Mesodermal cell (in vitro differentiated cells): ENCODE data around the gene AKAP8L. TPM values are rescaled to one million over a fixed set of nuclear protein-coding genes. Genes with fewer than 3 reads are reported as not detected.
A peak's percentile ranks its signal among the peaks of the same experiment; 100 is the strongest.

ENCODE experiments used
- H3K27ac ChIP-seq: 2 replicates; pipeline ENCODE4 v1.7.0; 2013; ENCODE audit warnings: mild to moderate bottlenecking, low read depth, low read length, moderate library complexity; ENCODE audit not compliant: severe bottlenecking
- H3K36me3 ChIP-seq: 2 replicates; pipeline ENCODE4 v1.7.1; 2013; ENCODE audit warnings: mild to moderate bottlenecking, low read length, moderate library complexity; ENCODE audit not compliant: control insufficient read depth, insufficient read depth
- H3K4me1 ChIP-seq: one replicate; pipeline ENCODE4 v1.7.1; 2013; ENCODE audit warnings: mild to moderate bottlenecking, low read length; ENCODE audit not compliant: insufficient read depth, control insufficient read depth, poor library complexity, severe bottlenecking
- H3K4me3 ChIP-seq: 2 replicates; pipeline ENCODE4 v1.7.0; 2013; ENCODE audit warnings: low read length, control low read depth, mild to moderate bottlenecking; ENCODE audit not compliant: insufficient read depth, poor library complexity, severe bottlenecking; ENCODE audit errors: extremely low read depth
- H3K9me3 ChIP-seq: 2 replicates; pipeline ENCODE4 v1.7.1; 2013; ENCODE audit warnings: mild to moderate bottlenecking, low read length, moderate library complexity; ENCODE audit not compliant: control insufficient read depth
- WGBS, 2 experiments: methylation state at CpG; one replicate each; pipeline ENCODE4 v1.1.5; 2013; ENCODE audit warnings: missing lambda C conversion rate in 2 of 2; ENCODE audit not compliant: insufficient coverage in 2 of 2; 5-methylcytosine and 5-hydroxymethylcytosine counted together
- polyA plus RNA-seq, 2 experiments: library from polyadenylated mRNA; stranded (reverse); fragments of 50-300 nt; gene quantifications; one replicate each; pipeline ENCODE4 v1.2.3, GENCODE V29; 2013

Gene AKAP8L, protein sequence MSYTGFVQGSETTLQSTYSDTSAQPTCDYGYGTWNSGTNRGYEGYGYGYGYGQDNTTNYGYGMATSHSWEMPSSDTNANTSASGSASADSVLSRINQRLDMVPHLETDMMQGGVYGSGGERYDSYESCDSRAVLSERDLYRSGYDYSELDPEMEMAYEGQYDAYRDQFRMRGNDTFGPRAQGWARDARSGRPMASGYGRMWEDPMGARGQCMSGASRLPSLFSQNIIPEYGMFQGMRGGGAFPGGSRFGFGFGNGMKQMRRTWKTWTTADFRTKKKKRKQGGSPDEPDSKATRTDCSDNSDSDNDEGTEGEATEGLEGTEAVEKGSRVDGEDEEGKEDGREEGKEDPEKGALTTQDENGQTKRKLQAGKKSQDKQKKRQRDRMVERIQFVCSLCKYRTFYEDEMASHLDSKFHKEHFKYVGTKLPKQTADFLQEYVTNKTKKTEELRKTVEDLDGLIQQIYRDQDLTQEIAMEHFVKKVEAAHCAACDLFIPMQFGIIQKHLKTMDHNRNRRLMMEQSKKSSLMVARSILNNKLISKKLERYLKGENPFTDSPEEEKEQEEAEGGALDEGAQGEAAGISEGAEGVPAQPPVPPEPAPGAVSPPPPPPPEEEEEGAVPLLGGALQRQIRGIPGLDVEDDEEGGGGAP
- 105 TPM for polyA plus RNA-seq (2013, experiment 1 of 2)
- 91.0 TPM for polyA plus RNA-seq (2013, experiment 2 of 2)

DNA sequence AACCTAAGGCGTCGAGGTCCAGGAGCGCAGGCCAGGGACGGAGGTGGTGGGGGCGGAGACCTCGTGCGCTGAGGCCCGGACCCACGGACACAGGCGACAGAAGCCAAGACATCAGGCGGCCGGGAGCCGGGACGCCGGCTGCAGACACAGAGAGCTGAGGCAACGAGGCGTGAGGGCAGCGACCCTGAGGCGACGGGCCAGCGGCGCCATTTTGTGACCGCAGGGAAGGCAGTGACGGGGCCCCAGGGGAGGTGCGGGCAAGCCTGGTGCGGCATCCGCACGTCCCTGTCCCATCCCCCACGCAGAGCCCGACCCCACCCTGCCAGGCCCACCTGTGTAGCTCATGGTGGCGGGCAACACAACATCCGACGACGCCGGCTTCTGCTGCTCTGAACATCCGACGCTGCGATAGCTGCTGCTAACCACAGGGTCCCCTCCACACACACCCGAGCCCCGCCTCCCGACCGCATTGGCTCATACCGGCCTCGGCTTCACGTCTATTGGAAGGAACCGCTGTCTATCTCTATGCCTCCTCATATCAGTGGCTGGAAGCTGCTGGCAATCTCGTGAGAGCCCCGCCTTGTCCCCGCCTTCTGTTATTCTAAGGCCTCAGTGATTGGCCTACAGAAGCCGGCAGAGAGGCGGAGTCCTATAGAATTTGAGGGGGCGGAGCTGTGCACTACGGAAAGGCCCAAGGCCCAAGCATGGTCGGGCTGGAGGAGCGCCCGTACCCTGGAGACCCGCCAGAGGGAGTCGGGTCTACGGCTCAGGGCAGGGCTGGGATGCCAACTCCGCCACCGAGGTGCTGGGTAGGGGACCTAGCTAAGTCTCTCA is at the start of gene AKAP8L:
AKAP8L (minus strand) TSS at position 410 of the 834 bp plus-strand sequence; CDS start at position 345, 65 bp downstream.
- Histone ChIP-seq H3K27ac (peak within 1 kb of the TSS; percentile 84), H3K4me1 (peaks cover 7% of the 10 kb centered on the region), H3K4me3 (peak within 1 kb of the TSS; percentile 98), H3K36me3 (peaks cover 56% of the 10 kb centered on the region), H3K9me3 (no peaks in the 10 kb centered on the region)
- WGBS, 2 experiments = 1% methylated on average over 54 to 61 of the region's 61 CpGs

DNA sequence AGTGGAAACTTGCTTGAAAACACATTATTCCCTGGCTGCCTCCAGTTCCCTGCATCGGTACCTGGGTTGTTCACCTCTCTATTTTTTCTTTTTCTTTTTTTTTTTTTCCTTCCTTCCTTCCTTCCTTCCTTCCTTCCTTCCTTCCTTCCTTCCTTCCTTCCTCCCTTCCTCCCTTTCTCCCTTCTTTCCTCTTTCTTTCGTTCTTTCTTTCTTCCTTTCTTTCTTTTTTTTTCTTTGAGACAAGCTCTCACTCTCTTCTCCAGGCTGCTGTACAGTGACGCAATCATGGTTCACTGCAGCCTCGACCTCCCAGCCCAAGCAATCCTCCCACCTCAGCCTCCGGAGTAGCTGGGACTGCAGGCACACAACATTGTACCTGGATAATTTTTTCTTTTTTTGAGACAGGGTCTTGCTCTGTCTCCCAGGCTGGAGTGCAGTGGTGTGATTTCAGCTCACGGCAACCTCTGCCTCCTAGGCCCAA is 49.0 kb upstream of the AKAP8L start:
- WGBS, 2 experiments = 45 to 59% methylated on average over 4 to 5 of the region's 6 CpGs

DNA sequence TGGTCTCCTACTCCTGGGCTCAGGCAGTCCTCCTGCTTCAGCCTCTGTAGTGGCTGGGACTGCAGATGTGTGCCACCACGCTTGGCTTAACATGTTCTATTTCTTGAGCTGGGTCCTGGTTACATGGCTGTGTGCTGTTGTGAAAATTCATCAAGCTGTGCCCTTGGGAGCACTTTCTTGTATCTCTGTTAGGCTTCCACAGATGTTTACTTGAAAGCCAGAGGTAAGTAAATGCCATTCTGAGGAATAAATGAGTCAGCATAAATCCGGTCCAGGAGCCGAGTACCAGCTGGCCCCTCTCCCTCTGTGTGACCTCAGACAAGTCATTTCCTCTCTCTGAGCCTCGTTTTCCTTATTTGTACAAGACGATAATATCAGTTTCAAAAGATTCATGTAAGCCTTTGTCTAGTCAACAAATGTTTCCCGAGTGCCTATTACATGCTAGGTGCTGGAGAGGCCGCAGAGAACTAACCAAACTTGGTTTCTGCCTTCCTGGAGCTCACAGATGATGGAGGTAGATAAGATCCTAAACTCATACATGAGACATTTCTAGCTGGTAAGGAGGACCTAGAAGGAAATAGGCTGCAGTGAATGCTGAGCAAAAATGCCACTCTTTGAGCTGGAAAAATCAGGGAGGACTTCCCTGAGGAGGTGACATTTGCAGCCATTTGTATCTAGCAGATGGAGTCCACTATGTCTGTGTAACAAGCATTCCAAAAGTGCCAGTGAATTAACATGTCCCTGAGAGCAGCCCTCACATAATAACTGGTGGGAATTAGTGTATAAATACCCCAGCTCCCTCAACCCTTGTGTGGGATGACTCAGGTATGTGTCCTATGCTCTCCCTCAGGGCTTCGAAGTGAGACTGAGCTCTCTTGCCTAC is 48.3 kb upstream of the AKAP8L start:
- no peak overlapping the region for H3K4me3 ChIP-seq
- H3K36me3 ChIP-seq = no peaks in the 10 kb centered on the region
- no peak overlapping the region for H3K27ac ChIP-seq
- peaks cover 6% of the 10 kb centered on the region for H3K9me3 ChIP-seq
- 60 to 61% methylated on average over 7 to 8 of the region's 8 CpGs for WGBS, 2 experiments
- H3K4me1 ChIP-seq = no peaks in the 10 kb centered on the region

More for the DNA sequence above, 49.0 kb upstream of the AKAP8L start:
- Histone ChIP-seq H3K36me3 (no peaks in the 10 kb centered on the region), H3K27ac (no peak overlapping the region), H3K4me3 (no peak overlapping the region), H3K4me1 (no peaks in the 10 kb centered on the region), H3K9me3 (peaks cover 6% of the 10 kb centered on the region)

DNA sequence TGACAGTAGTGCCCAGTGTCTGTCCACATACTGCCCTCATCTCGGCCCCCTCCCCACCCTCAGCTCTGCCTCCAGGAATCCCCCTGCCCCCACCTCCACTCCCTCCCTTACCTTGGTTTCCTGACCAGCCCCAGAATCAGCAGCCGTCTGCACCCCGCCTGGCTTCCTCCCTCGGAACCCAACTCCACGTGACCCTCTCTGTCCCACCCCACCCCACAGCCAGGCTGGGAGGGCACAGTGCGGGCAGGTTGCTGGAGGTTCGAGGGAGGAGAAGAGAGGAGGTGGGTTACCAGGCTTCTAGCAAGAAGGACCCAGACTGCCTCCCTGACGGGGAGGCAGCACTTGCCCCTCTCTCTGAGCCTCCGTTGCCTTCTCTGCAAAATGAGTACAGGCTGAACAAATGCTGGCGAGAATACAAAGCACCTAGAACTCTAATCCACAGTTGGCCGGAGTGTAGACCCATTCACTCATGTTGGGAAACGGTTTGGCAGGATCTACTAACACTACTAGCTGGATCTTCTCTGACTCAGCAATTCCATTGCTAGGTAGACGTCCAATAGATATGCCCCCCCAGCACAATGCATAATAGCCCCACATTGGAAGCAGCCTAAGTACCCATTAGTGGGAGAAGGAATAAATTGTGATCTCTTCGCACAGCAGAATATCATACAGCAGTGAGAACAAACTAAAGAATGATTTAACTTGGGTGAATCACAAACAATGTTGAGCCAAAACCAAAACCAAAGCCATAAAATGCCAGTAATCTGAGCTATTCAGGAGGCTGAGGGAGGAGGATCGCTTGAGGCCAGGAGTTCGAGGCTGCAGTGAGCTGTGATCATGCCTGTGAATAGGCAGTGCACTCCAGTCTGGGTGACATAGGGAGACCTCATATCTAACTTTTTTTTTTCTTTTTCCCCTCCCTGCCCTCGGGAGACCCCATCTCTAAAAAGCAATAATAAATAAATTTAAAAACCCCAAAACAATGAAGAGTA is 45.9 kb upstream of the AKAP8L start, which contains the start of gene RASAL3:
RASAL3 (minus strand) TSS at position 151 of the 992 bp plus-strand sequence. CDS start 186 bp downstream, outside the sequence.
- Histone ChIP-seq H3K4me3 (no peak within 1 kb of the TSS), H3K9me3 (no peaks in the 10 kb centered on the region), H3K4me1 (no peaks in the 10 kb centered on the region), H3K27ac (no peak within 1 kb of the TSS), H3K36me3 (no peaks in the 10 kb centered on the region)
- WGBS, 2 experiments = 67 to 78% methylated on average over 8 to 11 of the region's 17 CpGs

DNA sequence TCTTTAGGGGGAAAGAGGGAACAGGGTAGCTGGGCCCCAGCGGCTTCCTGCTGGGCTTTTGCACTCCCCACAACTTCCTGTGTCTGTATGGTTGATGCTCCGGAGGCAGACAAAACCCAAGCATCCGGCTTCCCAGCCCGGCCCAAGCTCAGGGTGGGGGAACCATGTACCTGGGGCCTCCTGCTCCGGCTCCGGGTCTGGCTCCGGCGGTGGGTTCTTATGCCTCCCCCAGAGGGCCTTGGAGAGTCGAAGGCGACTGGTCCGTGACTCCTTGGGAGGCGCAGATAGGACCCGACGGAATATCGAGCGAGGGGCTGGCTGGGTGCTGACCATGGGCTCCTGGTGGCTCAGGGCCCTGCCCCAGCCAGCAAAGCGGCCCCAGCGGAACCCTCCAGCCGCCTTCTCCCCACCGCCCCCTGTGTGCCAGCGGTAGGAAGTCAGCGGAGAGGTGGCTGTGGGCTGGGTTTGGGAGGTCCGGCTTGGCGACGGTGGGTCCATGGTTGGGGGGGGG is 45.1 kb upstream of the AKAP8L start:
- Histone ChIP-seq H3K27ac (no peak overlapping the region), H3K4me1 (no peaks in the 10 kb centered on the region), H3K4me3 (no peak overlapping the region), H3K9me3 (no peaks in the 10 kb centered on the region), H3K36me3 (no peaks in the 10 kb centered on the region)
- 82 to 89% methylated on average over 9 to 17 of the region's 25 CpGs for WGBS, 2 experiments

DNA sequence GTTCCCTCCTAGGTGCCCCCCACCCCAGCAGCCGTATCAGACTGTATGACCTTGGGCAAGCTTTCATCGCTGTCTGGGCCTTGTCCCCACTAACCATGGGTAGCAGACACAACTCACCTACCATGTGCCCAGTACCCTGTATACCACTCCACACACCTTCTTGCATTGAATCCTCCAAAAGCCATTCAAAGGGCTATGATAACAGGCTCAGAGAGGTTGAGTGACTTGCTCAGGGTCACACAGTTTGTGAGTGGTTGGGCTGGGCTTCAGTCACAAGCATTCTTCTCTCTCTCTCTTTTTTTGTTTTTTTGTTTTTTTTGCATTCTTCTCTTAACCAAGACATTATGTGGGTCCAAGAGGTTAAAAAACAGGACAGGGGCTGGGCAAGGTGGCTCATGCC is 42.9 kb upstream of the AKAP8L start:
- WGBS, 2 experiments = 83 to 85% methylated on average over 1 to 2 of the region's 2 CpGs
- Histone ChIP-seq H3K27ac (no peak overlapping the region), H3K4me1 (no peaks in the 10 kb centered on the region), H3K4me3 (no peak overlapping the region), H3K36me3 (no peaks in the 10 kb centered on the region), H3K9me3 (no peaks in the 10 kb centered on the region)

DNA sequence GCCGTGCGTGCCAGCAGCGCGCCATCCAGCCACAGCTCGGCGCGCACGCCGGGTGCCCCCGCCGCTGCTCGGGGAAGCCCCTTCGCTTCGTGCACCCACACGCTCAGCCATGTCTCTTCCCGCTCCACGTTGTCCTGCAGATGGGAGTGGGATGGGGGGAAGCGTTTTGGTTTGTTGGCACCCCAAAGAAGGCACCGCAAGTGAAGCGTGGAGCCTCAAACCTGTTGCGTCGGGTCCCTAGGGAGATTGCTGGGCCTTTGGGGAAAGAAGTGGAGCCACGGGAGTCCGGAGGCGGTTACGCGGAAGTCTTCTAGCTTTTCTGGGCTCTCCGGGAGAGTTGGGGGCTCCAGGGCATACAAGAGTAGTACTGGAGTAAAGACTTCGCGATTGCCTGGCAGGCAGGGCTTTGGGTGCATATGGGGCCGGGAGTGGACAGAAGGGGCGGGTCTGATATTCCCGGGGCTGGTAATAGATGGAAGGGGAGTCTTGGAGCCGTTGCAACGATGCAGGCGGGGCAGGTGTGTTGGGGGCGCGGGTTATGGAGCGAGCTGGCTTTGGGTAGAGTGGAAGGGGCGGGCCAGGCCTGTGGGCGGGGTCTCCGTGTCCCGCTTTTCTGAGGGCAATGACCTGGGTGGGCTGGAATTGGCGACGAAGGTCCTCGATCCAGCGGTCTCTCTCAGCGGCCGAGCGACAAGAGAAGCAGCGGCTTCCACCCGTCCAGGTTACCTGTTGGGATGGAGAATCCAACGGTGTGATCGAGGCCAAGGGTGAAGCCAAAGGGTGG is 39.1 kb upstream of the AKAP8L start:
- no peak overlapping the region for H3K27ac ChIP-seq
- H3K4me1 ChIP-seq = no peaks in the 10 kb centered on the region
- H3K9me3 ChIP-seq = no peaks in the 10 kb centered on the region
- H3K36me3 ChIP-seq = no peaks in the 10 kb centered on the region
- WGBS, 2 experiments = 36 to 41% methylated on average over 30 to 47 of the region's 54 CpGs
- no peak overlapping the region for H3K4me3 ChIP-seq

DNA sequence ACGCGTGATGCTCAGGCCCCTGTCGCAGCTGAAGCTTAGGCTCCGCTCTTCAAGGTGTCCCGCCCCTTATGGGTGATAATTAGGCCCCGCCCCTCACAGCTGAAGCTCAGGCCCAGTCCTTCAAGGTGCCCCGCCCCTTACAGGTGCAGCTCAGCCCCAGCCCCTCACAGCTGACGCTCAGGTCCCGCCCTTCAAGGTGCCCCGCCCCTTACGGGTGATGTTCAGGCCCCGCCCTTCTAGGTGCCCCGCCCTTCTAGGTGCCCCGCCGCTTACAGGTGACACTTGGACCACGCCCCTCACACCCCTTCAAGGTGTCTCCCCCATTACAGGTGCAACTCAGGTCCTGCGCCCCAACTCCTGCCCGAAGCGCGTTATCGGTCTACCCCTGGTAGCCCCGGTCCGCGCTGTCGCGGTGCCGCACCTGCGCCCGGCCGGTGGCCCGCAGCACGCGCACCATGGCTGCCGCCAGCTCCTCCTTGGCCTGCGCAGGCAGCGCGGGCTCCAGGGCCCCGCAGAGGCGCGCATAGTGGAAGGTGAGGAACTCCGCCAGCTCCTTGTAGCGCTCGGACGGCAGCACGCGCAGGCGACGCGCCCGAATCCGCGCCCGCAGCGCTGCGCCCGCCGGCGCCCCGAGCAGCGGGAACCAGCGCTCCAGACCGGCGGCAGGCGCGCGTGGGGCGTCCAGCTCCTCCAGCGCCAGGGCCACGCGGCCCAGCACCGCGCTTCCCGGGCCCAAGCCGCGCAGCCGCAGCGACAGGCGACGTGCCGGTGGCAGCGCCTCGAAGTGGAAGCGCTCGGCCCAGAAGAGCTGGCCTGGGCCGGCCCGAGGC is 38.3 kb upstream of the AKAP8L start:
- Histone ChIP-seq H3K4me1 (no peaks in the 10 kb centered on the region), H3K9me3 (no peaks in the 10 kb centered on the region), H3K4me3 (no peak overlapping the region), H3K36me3 (no peaks in the 10 kb centered on the region), H3K27ac (no peak overlapping the region)
- WGBS, 2 experiments = 7 to 10% methylated on average over 73 to 75 of the region's 86 CpGs
